Mucosa of gallbladder (tissue), 1 donor: ENCODE data around the gene RCC2. TPM values are rescaled to one million over a fixed set of nuclear protein-coding genes. Genes with fewer than 3 reads are reported as not detected.
"Not testable (repeated sequence)": the region's sequence is repeated elsewhere in the genome, so short reads cannot be mapped to it uniquely, and the experiment has no call there.

Experiments used
- DNase-seq: peaks from one replicate; pipeline ENCODE4 v3.0.0-alpha.2; 2020; ENCODE audit warnings: low spot score
- total RNA-seq: library from RNA; stranded (reverse); gene quantifications from one replicate; pipeline ENCODE4 v1.2.1, GENCODE V29; 2021
- donor health status: DM: no; HTN: no; CAD: no.

RCC2 gene
- total RNA-seq, 1 donor from 2014 or later = 67.6 TPM

DNA sequence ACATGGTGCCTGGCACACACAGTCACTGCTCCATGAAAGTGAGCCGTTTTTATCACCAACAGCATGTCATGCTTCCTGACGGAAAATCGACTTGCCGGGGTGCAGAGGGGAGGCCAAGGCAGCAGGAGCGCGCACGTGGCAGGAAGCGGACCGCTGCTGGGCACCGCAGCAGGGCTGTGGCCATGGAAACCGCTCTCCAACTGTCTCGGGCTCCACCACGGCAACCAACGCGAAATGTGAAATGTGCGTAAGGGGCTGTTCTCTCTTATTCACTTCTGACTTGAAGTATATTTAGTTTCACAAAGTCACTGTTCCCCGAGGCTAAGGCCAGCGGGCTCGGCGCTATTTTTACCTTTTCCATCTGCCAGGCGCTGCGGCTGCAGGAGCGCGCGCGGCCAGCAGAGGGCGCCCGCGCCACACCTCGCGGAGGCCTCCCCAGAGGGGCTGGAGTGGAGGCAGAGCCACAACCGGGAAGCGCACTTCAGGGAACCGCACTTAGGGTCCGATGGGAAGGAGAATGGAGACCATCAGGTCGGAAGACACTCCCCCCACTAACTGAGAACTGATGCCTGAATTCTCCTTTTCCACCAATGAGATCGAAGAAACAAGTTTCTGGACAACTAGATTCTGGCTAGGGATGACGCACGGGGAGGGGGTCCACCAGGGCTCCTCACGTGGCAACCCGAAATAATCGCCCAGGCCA is 19.7 kb downstream of the RCC2 start:
- DNase-seq = peak; percentile 66

DNA sequence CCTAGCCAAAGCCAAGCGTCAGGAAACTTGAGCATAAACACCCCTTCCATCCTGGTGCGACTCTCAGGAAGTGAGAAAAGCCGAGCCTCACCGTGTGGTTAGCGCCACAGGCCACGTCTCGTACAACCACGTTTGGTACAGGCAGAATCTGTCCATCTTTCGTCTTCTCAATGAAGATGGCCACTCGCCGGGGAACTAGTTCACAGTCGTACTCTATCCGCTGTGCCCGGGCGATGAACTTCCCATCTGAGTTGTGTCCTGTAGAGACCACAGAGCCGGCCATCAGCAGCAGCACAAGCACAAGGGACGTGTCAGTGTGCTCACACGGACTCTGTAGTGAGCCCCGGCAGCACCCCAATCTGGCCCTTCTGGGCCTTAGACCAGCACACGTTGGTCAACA is 23.1 kb downstream of the RCC2 start:
- DNase-seq = no peak

DNA sequence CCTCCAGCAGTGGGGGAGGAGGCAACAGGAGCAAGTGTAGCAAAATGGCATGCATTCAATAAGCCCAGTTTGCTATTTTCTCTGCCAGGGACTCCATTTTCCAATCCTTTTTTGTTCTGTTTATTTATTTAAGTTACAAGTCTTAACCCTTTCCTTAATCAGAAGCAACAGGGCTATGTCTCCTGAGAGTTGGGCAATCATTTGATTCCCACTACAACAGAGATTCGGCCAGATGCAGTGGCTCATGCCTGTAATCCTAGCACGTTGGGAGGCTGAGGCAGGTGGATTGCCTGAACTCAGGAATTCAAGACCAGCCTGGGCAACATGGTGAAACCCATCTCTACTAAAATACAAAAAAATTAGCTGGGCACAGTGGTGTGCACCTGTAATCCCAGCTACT is 25.5 kb downstream of the RCC2 start:
- no peak for DNase-seq

DNA sequence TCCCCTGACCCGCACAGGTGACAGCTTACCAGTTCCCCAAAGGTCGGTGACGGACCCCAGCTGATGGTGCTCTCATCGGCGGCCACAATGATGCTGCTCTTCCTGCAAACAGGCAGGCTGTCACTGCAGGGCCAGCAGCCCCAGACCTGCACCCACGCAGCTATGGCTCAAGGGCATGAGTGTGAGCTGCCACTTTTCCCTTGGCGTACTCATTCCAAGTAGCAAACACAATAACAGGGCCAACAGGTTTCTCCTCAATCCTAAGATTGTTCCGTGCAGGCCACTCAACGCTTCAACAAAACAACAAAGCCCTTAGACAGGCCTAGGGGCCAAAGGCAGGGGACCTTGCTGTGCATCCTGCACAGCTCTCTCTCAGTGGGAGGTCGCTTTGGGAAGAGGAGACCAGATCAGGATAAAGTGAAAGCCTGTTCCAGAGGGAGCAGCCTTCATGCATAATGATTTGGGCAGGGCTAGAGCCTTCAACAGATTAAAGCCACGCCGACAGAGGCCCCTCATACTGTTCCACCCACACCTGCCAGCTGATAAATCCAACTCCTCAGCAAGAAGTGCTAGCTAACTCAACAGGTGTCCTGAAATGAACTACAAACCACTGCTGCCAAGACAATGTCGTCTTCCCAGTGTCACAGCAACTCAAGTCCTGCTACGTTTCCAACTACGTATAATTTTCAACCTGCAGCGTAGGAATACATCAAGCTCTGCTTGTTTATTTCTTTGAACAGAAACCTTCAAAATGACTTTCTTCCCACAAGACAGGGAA is 27.2 kb downstream of the RCC2 start:
- no peak for DNase-seq

DNA sequence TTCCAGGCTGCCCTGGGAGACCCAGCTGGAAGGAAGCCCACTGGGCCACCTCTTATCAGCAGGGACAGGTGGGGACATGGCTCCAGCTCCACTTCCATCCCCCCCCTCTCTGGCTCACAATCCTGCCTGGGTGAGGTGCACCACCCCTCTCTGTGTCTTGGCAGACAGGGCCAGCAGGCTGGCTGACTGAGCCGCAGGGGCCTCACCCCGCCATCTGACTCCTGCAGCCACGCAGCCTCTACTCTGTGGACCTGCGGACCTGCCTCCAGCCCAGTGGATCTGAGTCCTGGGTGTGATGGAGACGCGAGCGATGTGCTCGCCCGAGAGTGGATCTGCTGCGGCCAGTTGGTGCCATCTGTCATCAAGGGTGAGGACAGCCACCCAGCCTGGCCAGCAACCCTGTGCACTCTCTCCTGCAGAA is 30.1 kb downstream of the RCC2 start:
- no peak for DNase-seq

DNA sequence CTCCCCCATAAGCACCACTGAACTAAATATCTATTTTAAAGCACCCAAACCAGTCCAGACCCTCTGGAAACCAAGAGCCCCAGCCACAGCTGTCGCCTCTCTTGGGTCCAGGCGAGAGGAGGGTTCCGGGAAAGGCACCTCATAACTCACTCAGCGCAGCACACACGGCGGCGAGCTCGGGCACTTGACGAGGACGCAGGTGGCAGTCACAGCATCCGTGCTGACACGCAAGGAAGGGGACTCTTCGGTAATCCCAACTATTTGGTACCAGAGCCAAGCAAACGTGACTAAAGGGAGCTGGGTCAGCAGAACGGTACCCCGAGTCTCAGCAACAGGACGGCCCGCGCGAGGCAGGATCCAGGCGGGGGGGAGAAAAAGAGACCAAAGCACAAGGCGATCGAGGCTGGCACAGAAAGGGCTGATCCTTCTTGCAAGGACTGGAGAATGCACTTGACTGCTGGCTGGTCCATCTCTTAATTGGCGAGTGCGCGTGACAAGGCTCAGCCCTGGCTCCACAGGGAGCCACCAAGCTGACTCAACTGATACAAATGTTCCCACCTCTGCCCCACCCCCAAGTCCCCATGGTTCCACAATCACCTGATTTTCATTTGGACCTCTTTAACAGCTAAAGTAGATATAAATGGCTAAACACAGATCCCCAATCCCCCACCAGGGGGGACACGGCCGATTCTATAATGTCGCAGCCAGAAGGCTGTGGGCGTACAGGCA is 31.5 kb downstream of the RCC2 start:
- DNase-seq = not testable (repeated sequence)

DNA sequence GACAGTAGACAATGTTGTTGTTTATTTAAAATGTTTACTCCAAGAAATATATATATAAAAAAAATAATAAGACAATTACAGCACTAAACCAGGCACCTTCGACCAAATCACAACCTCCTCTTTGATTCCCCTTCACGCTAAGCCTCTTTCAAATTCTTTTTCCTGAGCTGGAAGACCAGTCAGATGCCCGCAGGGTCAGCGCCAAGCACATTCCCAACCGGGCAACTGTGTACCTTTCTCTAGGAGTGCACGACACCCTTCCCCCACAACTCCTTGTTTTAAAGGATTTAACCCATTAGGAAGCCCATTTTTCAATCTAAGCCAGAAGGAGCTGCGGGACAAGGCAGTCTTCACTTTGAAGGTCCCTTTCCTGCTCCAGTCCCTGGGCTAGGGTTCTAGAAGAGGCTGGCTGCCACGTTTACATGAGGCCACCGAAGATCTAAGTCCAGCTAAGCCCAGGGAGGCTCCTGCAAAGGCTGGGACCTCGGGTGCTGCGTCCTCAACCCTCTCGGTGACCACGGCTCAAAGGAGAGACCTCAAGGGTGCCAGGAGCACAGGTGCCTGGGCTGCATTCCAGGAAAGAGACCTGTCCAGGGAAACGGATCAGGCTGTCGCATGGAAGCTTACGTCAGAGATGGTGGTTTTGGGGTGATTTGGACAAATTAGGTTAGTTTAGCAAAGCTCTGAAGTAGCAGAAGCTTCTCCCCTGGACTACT is 32.6 kb downstream of the RCC2 start:
- not testable (repeated sequence) for DNase-seq

DNA sequence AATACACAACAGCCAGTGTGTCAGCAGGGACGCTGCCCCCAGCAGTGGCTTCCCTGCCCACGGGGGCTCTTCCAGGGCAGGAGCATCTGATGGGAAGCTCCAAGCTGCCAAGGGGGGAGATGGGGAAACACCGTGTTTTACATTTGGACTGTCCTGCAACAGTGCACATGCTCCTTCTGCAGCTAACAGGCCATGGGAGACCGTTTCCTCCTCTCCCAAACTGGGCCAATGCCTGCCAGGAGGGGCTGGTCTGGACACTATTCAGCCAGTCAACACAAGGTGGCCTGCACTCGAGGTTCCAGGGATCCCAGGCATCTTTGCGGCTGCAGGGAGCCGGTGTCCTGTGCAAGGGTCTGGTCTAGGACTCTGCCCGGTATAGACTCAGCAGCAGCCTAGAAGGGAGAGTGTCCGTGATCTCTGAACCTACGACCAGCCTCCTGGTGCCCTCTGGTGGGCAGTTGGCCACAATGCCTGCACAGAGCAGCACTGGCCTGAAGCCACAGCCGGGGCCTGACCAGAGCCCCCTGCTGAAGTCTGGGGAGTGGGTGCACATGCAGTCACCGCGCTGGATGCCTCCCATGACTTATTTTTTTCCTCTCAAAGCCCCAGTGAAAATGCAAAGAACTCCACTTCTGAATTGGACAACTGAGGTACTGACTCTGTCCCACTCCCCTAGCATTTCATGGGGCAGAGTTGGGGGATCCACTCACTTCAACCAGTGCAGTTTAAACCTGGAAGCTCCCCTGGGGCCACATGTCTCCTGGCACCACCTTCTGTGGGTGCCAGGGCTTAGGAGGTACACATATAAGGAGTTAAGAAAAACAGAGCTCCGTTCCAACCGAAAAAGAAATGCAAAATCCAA is 33.3 kb downstream of the RCC2 start:
- DNase-seq = peak; percentile 42

DNA sequence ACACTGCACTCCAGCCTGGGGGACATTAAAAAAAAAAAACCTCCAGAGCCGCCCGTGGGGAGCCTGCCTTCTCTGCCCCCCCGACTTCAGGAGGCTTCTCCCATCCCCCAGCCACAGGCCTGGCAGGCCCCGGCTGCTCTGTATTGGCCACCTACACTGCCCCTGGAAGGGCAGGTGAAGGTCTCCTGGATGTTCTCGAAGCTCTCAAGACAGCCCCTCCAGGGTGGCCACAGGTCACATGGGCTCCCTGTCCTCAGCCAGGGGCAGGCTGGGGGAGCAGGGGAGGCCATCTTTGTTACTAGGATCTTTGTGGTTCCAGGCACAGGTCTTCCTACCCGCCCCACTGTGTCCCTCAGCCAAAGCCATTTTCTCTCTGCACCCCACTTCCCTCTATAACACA is 34.7 kb downstream of the RCC2 start:
- no peak for DNase-seq

DNA sequence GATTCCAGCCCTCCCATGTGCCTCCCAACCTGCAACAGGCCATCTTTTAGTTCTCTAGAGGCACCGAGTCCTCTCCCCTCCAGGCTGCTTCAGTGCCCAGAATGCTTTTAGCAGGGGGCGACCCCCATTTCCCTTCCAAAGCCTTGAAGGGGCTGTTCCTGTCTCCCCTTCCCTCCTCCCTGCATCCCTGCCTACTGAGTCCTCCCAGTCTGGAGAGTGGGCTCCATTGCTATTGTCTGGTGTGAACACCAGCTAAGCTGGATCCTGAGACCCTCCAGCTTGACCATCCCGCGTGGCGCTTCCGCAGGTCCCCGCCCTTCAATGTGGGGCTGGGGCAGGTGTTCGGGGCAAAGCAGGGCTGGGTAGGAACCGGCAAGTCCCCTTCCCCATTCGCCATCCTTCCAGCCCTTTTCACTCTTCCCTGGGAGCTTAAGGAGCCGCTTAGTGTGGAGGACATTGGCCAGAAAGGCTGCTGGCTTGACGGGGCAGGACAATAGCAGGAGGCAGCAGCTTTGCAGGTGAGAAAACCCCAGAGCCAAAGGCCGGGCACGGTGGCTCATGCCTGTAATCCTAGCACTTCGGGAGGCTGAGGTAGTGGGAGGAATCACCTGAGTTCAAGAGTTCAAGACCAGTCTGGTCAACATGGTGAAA is 35.3 kb downstream of the RCC2 start:
- DNase-seq = no peak

DNA sequence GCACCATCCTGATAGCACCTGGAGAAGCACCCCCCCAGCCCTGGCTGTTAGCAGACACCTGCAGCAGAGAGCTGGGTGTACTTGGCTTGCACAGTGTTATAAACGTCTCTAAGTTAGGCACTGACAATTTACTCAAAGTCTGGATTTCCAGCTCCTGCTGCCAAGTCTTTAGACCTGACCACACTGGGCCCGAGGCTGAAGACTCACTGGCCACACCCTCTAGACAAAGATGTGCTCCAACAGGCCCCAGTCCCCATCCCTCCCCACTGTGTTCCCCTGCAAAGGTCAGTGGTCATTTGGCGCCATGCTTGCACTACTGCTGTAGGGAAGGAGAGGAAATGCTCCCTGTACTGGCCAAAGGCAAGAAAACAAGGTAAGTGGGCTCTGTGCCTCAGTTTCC is 36.4 kb downstream of the RCC2 start:
- DNase-seq = no peak

DNA sequence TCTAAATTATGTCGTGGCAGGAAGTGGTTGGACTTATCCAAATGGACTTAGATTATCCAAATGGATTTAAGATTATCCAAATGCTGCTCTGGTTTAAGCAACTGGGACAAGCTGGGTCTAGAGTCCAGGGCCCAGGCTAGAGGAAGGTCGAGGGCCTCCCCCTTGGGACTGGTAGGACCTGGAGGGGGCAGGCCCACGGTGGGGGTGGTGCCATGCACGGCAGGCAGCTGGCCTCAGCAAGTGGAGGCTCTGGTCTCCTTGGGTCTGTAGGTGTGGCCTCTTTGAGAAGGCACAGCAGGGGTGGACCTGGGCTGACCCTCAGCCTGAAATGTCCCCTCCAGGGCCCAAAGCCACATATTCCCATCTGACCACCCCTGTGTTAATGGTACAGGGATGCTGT is 37.6 kb downstream of the RCC2 start:
- no peak for DNase-seq

DNA sequence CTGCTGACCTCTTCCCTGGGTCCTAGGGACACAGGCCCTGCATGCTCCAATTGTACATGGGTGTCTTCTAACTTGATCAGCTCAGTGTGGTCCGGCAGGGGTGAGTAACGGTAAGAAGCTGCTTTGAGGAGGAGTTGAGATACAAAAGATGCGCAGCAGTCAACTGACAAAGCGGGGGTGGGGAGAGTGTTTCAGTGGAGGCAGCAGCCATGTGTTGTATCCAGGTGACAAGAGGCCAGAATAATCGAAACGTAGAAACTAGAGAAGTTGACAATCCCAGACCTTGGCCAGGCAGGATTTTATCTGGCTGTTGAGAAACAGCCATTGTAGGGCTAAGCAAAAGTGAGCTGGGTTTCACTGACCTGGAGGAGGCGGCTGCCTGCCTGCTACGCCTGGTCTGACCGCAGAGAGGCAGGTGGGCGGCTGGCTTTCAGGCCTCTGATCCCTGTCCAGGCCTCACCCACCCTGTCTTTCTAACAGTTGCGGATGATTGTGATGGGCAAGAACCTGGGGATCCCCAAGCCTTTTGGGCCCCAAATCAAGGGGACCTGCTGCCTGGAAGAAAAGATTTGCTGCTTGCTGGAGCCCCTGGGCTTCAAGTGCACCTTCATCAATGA is 38.6 kb downstream of the RCC2 start:
- DNase-seq = no peak

DNA sequence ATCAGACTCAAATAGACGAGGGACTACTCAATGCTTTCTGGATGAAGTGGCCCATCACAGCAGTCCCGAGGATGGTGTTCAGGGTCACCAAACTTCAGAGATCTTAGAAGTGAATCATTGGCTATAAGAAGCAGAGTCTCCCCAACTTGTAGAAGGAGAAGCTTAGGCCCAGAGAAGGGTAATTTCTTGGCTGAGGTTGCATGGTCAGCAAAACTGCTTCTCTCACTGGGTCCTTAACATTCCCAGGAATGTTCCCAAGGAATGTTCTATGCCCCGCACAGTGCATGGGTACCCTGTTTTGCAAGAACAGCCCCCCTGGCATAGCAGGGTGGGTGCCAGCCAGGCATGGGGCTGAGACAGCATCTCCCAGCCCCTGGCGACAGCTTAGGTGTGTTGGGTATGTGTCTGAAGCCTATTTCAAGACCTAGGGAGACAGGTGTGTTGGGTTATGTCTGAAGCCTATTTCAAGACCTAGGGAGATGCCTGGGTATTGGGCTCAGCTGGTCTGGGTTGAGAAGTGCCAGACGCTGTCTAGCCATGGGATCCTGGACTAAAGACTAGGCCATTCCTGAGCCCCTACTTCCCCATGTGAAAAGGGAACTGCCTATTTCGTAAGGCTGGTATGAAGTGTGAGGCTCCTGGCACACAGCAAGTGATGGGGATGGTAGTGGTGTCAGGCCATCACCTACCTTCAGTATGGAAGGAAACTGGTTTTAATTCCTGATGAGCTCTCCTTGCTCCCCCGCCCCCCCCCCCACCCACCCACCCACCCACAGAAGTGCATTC is 41.4 kb downstream of the RCC2 start:
- no peak for DNase-seq

DNA sequence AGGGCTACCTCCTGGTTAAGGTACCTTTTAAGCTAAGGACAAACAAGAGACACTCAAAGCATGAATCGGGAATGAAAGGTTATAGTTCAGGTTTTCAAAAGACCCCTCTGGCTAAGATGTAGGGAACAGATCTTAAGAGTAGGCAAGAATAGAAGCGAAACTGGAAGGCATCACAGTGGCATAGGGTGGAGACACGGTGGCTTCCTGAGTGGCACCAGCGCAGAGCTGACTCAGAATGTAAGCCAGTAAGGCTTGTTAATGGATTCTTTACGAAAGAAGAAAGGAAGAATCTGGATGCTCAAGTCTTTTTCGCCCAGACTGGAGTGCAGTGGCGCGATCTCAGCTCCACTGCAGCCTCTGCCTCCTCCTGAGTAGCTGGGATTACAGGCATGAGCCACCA is 46.2 kb downstream of the RCC2 start:
- no peak for DNase-seq

DNA sequence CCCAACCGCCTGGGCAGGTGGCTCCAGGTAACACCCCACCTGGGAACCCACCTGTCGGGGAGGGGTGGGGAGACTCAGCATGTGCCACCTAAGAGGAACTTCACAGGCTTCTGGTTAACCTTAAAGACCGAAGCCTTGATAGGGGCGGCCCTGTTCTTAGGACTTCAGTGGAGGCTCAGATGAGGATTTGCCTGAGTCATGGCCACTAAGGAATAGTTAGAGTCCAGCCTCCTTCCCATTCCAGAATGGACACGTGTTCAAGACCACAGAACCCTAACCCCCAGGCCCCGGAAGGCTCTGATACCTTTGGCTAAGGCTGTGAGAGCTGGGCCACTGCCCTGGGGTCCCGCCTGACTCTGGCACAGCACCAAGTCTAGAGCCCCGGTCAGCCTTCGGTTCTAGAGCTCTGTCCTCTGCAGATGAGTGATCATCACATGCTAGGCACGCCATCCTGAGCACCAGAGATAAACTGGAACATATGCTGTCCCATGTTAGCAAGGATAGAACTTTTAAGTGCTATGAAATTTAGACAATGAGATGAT is 47.2 kb downstream of the RCC2 start:
- no peak for DNase-seq

DNA sequence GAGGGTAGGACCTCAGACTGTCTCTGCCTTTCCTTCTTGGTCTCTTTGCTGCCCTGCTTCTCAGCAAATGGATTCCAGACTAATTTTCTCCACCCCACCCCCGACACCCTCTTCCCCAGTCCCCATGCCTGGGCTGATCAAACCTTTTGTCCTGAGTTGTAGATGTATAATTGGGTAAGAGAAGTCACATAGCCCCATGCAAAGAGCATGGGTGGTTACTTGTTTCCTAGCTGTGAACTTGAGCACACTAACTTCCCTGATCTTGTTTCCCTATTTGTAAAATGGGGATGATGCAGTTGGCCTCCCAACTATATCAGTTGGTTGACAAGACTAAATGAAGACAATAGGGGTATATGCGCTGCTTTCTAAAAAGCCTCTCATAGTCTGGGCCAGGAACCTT is 58.3 kb downstream of the RCC2 start:
- DNase-seq = no peak

DNA sequence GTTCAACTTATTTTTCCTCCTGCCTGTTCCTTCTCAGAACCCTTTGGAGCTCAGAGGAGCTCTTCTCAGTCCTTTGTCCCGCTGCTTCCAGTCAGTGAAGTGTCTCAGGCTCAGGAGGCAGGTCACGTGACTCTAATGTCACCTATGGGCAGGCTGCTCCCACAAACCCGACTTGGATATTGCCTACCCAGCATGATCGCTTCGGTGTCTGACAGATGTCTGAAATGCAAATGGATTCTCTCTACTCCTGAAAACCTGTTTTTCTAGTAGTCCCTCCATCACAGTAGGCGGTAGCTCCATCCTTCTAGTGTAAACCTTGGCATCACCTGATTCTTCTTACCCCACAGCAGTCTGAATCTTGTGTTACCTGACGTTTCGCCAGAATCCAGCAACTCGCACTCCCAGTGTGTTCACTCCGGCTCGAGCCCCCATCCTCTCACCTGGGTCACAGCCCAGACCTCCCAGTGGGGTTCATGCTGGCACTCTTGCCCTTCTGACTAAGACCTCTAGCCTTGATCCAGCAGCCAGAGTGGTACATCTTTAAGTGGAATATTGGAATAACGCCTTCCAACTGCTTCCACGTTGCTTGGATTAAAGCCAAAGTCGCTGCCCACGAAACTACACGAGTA is 62.0 kb downstream of the RCC2 start:
- DNase-seq = no peak

DNA sequence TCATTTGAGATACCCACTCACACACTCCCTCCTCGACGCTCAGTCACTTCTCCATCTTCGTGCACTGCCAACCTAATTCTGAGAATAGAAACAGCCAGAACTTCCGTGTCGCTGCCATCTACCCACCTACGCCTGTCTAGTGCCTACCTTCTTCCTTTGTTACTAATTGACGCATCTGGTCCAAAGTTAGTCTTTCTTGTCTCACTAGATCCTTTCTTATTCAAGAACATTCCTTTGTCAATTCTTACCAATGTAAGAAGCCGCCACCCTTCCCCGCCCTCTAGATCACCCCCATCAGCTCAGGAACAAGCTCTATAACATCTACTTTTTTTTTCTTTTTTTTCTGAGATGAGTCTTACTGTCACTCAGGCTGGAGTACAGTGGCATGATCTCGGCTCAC is 63.8 kb downstream of the RCC2 start:
- DNase-seq = no peak
